ENCODE measurements around the gene WNT4. TPM values are rescaled to one million over a fixed set of nuclear protein-coding genes. Genes with fewer than 3 reads are reported as not detected.

The WNT4 gene
- total RNA-seq, 4 donors from 2014 or later, result 0.28 to 1.6 (median 0.60) TPM; not detected in 1

DNA sequence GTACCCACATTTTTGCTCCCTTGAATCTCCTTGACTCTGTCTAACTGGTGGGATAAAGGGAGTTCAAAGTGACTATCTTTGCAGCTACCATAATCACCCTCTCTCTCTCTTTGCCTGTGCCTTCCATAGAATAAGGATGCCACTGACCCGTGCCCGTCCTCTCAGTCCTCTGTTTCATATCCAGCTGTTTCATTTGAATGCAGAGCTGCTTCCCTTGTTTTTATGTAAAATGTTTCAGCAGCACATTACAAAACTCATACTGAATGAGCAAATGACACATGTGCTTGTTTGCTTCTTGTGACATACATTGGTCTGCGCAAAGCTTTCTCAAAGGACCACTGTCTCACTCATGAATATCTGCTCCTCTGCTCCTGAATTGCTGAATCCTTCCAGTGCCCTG lies 52.0 kb downstream of the WNT4 start:
- ATAC-seq (ENCODE audit: low FRiP score) (no peak), DNase-seq (ENCODE audit: low spot score) (no peak)
- no peak for TF ChIP-seq CTCF (IDR thresholded peaks at IDR 0.05)

GRCh38 chr1:22089787-22090186 lies 53.1 kb downstream of the WNT4 start:
- TF ChIP-seq CTCF (IDR thresholded peaks at IDR 0.05), result no peak
- no peak for ATAC-seq (ENCODE audit: low FRiP score)
- DNase-seq (ENCODE audit: low spot score), result no peak

- TF ChIP-seq CTCF (IDR thresholded peaks at IDR 0.05), result no peak
- peak; percentile 25 for ATAC-seq (ENCODE audit: low FRiP score)
- no peak for DNase-seq (ENCODE audit: low spot score)
Observed at GRCh38 chr1:22089134-22089571, 53.7 kb downstream of the WNT4 start.

DNA sequence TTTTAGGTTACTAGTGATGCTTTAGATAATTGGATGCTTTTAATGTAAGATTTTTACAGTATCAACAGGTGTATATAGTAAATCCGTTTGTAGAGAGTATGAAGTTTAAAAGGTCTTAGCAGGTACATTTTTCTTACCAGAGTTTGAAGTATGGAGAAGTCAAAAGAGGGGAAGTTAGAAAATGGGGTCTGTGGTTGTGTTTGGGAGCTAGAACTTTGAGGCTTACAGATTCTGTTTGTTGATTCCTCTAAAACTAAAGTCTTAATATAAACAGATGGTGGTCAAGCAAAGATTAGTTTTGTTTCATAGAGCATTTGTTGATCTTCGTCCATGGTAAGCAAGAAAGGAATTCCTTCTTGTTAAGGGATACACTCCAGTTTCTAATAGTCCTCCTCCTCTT lies 54.6 kb downstream of the WNT4 start:
- ATAC-seq (ENCODE audit: low FRiP score) (no peak), DNase-seq (ENCODE audit: low spot score) (no peak)
- no peak for TF ChIP-seq CTCF (IDR thresholded peaks at IDR 0.05)

- no peak for DNase-seq (ENCODE audit: low spot score)
- TF ChIP-seq CTCF (IDR thresholded peaks at IDR 0.05), result no peak
- no peak for ATAC-seq (ENCODE audit: low FRiP score)
Observed at GRCh38 chr1:22080191-22080590, 62.7 kb downstream of the WNT4 start.

GRCh38 chr1:22078133-22078532 lies 64.8 kb downstream of the WNT4 start:
- TF ChIP-seq CTCF (IDR thresholded peaks at IDR 0.05), result no peak
- ATAC-seq (ENCODE audit: low FRiP score) (no peak), DNase-seq (ENCODE audit: low spot score) (no peak)

DNA sequence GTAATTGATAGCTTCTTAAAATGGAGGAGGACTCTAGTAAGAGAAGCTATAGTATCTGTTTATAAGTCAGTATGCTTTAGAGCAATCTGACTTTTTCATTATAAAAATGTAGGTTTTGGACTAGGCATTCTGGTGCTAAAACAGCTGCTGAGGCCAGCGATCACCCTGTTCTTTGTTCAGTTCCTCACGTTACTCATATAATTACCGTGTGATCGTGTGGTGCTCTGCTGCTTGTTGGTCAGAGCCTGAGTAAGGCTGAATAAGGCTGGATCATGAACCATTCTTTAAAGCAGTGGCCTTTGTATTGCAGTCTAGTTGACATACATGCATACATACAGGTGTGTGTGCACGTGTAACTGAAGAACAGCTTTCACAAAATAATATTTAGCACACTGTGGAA lies 65.2 kb downstream of the WNT4 start:
- DNase-seq (ENCODE audit: low spot score) (no peak), ATAC-seq (ENCODE audit: low FRiP score) (no peak)
- TF ChIP-seq CTCF (IDR thresholded peaks at IDR 0.05), result no peak
